Suprapubic skin (tissue), 4 donors: ENCODE data around the gene RAD50. TPM values are rescaled to one million over a fixed set of nuclear protein-coding genes. Genes with fewer than 3 reads are reported as not detected.
"Not testable (repeated sequence)": the region's sequence is repeated elsewhere in the genome, so short reads cannot be mapped to it uniquely, and the experiment has no call there.

Source experiments
- DNase-seq, 2 donors: peaks; one replicate each; pipeline ENCODE4 v3.0.0-alpha.2; 2019; ENCODE audit warnings: low spot score in 2 of 2
- H3K27ac ChIP-seq: fragments of 200-600 bp; sonication (generic); one replicate; pipeline ENCODE4 v1.5.1; 2019
- H3K27me3 ChIP-seq: fragments of 200-600 bp; sonication (generic); one replicate; pipeline ENCODE4 v1.5.1; 2019
- H3K36me3 ChIP-seq: fragments of 200-600 bp; sonication (generic); one replicate; pipeline ENCODE4 v1.5.1; 2019
- H3K4me1 ChIP-seq: fragments of 200-600 bp; sonication (generic); one replicate; pipeline ENCODE4 v1.5.1; 2019
- H3K4me3 ChIP-seq: fragments of 200-600 bp; sonication (generic); one replicate; pipeline ENCODE4 v1.5.1; 2019; ENCODE audit warnings: mild to moderate bottlenecking
- H3K9me3 ChIP-seq: fragments of 200-600 bp; sonication (generic); one replicate; pipeline ENCODE4 v1.5.1; 2019
- CTCF ChIP-seq, 2 donors: fragments of 200-600 bp in 1 of 2; fragments of 450-650 bp in 1 of 2; sonication (generic) in 1 of 2; IDR thresholded peaks; one replicate each; pipeline ENCODE4 v1.5.1; 2016 to 2019; ENCODE audit warnings: antibody characterized with exemption in 2 of 2, mild to moderate bottlenecking in 1 of 2, moderate library complexity in 1 of 2
- EP300 ChIP-seq: sonication (generic); formaldehyde crosslinking; IDR thresholded peaks from one replicate; pipeline ENCODE4 v1.6.1; 2017; ENCODE audit warnings: antibody characterized with exemption
- POLR2A ChIP-seq, 2 donors: fragments of 450-650 bp; IDR thresholded peaks; one replicate each; pipeline ENCODE4 v1.6.1; 2017; ENCODE audit warnings: antibody characterized with exemption in 2 of 2, mild to moderate bottlenecking in 2 of 2, moderate library complexity in 2 of 2
- POLR2AphosphoS5 ChIP-seq, 3 donors: sonication (generic); formaldehyde crosslinking; IDR thresholded peaks; one replicate each; pipeline ENCODE4 v1.6.1; 2017; ENCODE audit warnings: antibody characterized with exemption in 3 of 3
- WGBS: methylation state at CpG from one replicate; pipeline ENCODE4 v1.1.5; 2018; 5-methylcytosine and 5-hydroxymethylcytosine counted together
- total RNA-seq, 4 donors: library from RNA; depleted of rRNA; stranded (reverse); fragments of >200 nt; gene quantifications; one replicate each; pipeline ENCODE4 v1.1.0, GENCODE V29; 2016

Gene RAD50
- total RNA-seq, 4 donors from 2014 or later = 17.3 to 53.4 (median 32.5) TPM

- Histone ChIP-seq H3K27ac (no peak overlapping the region), H3K9me3 (no peaks in the 10 kb centered on the region), H3K36me3 (peaks cover 30% of the 10 kb centered on the region), H3K27me3 (no peaks in the 10 kb centered on the region), H3K4me1 (no peaks in the 10 kb centered on the region), H3K4me3 (no peak overlapping the region)
- TF ChIP-seq CTCF (IDR thresholded peaks at IDR 0.05) = no peak
- TF ChIP-seq EP300 = no peak
- no peak for TF ChIP-seq POLR2AphosphoS5 (IDR thresholded peaks at IDR 0.05)
- TF ChIP-seq POLR2A (IDR thresholded peaks at IDR 0.05) = no peak
- DNase-seq = no peak
- 98% methylated on average over 2 of the region's 2 CpGs for WGBS
Measured at GRCh38 chr5:132627470-132627869, 70.7 kb downstream of the RAD50 start.

GRCh38 chr5:132628814-132629213 is 72.0 kb downstream of the RAD50 start:
- 97% methylated on average over 2 of the region's 2 CpGs for WGBS
- peaks cover 30% of the 10 kb centered on the region for H3K36me3 ChIP-seq

DNA sequence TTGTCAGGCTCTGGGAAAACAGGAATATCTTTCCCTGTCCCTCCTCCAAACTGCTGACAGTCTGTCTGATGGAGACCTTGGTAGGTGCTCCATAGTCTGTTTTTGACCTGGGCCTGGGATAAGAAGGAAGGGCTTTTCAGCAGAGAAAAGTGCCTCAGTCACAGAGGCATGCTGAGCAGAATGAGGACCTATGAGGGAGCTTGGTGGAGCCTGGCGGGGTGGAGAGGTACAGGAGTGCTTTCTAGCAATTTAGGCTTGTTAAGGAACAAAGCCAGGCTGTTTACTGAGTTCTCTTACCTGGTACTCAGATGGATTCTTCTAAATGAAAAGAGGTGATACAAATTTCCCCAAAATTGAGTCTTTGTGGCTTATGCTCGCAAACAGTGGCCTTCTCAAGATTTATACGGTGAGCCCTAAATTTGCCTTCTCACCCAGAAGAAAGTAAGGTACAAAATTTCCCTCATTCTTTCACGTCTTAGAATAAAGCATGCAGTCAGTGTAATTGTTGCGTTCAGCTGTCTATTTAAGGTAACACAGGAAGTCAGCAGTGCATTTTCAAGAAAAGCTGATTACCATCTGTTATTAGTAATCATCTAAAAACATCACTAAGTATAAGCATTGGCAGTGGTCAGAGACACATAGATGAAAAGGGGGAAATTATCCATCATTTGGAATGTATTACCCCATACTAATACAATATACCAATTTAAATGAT is 72.6 kb downstream of the RAD50 start:
- H3K27ac ChIP-seq = no peak overlapping the region
- no peak overlapping the region for H3K4me3 ChIP-seq
- TF ChIP-seq EP300 = no peak
- no peak for TF ChIP-seq CTCF (IDR thresholded peaks at IDR 0.05)
- no peak for TF ChIP-seq POLR2A (IDR thresholded peaks at IDR 0.05)
- no peak for TF ChIP-seq POLR2AphosphoS5 (IDR thresholded peaks at IDR 0.05)
- DNase-seq = no peak
- no peaks in the 10 kb centered on the region for H3K4me1 ChIP-seq
- peaks cover 30% of the 10 kb centered on the region for H3K36me3 ChIP-seq
- 93% methylated on average over 5 of the region's 5 CpGs for WGBS
- no peaks in the 10 kb centered on the region for H3K9me3 ChIP-seq
- H3K27me3 ChIP-seq = no peaks in the 10 kb centered on the region

More at GRCh38 chr5:132628814-132629213, 72.0 kb downstream of the RAD50 start:
- Histone ChIP-seq H3K4me3 (no peak overlapping the region), H3K27me3 (no peaks in the 10 kb centered on the region), H3K27ac (no peak overlapping the region), H3K4me1 (no peaks in the 10 kb centered on the region), H3K9me3 (no peaks in the 10 kb centered on the region)
- no peak for DNase-seq
- TF ChIP-seq EP300 (no peak), POLR2A (IDR thresholded peaks at IDR 0.05) (no peak), POLR2AphosphoS5 (IDR thresholded peaks at IDR 0.05) (no peak)

- WGBS = 97% methylated on average over 4 of the region's 4 CpGs
- not testable (repeated sequence) for H3K27ac ChIP-seq, H3K4me1 ChIP-seq, H3K9me3 ChIP-seq, H3K27me3 ChIP-seq, DNase-seq, H3K4me3 ChIP-seq
- H3K36me3 ChIP-seq = peaks cover 50% of the 10 kb centered on the region
Measured at GRCh38 chr5:132633587-132633986, 76.8 kb downstream of the RAD50 start.

GRCh38 chr5:132635873-132636272 is 79.1 kb downstream of the RAD50 start:
- no peak for DNase-seq
- Histone ChIP-seq H3K36me3 (peaks cover 58% of the 10 kb centered on the region), H3K9me3 (no peaks in the 10 kb centered on the region), H3K4me3 (no peak overlapping the region), H3K27ac (no peak overlapping the region), H3K4me1 (no peaks in the 10 kb centered on the region), H3K27me3 (no peaks in the 10 kb centered on the region)
- TF ChIP-seq POLR2AphosphoS5 (IDR thresholded peaks at IDR 0.05) (no peak), CTCF (IDR thresholded peaks at IDR 0.05) (no peak), POLR2A (IDR thresholded peaks at IDR 0.05) (no peak), EP300 (no peak)
- 89% methylated on average over 4 of the region's 4 CpGs for WGBS

DNA sequence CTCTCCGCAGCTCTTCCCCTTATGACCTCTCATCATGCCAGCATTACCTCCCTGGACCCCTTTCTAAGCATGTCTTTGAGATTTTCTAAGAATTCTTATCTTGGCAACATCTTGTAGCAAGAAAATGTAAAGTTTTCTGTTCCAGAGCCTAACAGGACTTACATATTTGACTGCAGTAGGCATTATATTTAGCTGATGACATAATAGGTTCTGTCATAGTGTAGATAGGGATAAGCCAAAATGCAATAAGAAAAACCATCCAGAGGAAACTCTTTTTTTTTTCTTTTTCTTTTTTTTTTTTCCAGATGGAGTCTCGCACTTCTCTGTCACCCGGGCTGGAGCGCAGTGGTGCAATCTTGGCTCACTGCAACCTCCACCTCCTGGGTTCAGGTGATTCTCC is 80.5 kb downstream of the RAD50 start:
- no peaks in the 10 kb centered on the region for H3K27me3 ChIP-seq
- H3K27ac ChIP-seq = no peak overlapping the region
- H3K36me3 ChIP-seq = peaks cover 66% of the 10 kb centered on the region
- TF ChIP-seq POLR2A (IDR thresholded peaks at IDR 0.05) (no peak), EP300 (no peak), CTCF (IDR thresholded peaks at IDR 0.05) (no peak), POLR2AphosphoS5 (IDR thresholded peaks at IDR 0.05) (no peak)
- H3K4me1 ChIP-seq = no peaks in the 10 kb centered on the region
- no peaks in the 10 kb centered on the region for H3K9me3 ChIP-seq
- 97% methylated on average over 4 of the region's 4 CpGs for WGBS
- no peak for DNase-seq
- no peak overlapping the region for H3K4me3 ChIP-seq
